ENCODE results near the gene RWDD3. TPM values are rescaled to one million over a fixed set of nuclear protein-coding genes. Genes with fewer than 3 reads are reported as not detected.

Gene RWDD3
- total RNA-seq, 1 experiment from 2014 or later = 15.3 TPM

DNA sequence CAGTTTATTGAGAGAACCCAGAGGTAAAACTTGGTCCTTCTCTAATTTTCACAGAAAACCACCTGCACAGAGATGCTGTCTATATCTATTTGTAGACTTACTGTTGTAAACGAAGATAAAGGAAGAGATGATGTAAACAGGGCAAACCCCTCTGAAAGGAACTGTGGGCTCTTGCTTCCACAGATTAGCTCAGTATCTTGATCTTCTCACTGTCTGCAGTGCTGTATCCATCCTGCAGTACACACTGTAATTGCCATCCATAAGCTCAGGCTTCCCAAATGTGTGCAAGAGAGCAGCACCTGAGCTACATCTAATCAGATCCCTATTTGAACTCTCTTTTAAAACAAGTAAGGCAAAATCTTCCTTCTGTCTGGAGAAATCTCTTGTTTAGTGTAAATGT is 16.6 kb upstream of the RWDD3 start:
- Histone ChIP-seq H3K9ac (ENCODE audit: extremely low read depth, insufficient read length, low read length) (no peak overlapping the region), H3K23ac (ENCODE audit: insufficient read length, low read depth, low read length) (no peak overlapping the region), H3K79me2 (ENCODE audit: insufficient read depth, low read length) (no peaks in the 10 kb centered on the region), H3K56ac (ENCODE audit: insufficient read length, low read depth, low read length) (no peak overlapping the region), H3K4me2 (ENCODE audit: insufficient read depth, insufficient read length, low read length) (no peak overlapping the region), H3K79me1 (ENCODE audit: insufficient read depth, low read depth, low read length, poor library complexity, severe bottlenecking) (no peaks in the 10 kb centered on the region), H3K4ac (ENCODE audit: low read depth, low read length) (no peak overlapping the region), H4K5ac (ENCODE audit: insufficient read length, low read depth, low read length) (no peak overlapping the region), H2AK5ac (ENCODE audit: insufficient read length, low read length) (no peak overlapping the region), H4K8ac (replicated peaks; ENCODE audit: insufficient read length, low read depth, low read length) (no peak overlapping the region), H2BK15ac (ENCODE audit: low read depth, low read length) (no peak overlapping the region), H2AFZ (ENCODE audit: low read length) (no peak overlapping the region), H3K27ac (ENCODE audit: insufficient read length, low read depth, low read length) (no peak overlapping the region), H4K20me1 (ENCODE audit: control insufficient read depth, insufficient read depth, insufficient read length) (no peaks in the 10 kb centered on the region), H3T11ph (ENCODE audit: low read length) (no peak overlapping the region), H4K91ac (ENCODE audit: insufficient read length, low read depth, low read length) (no peak overlapping the region), H3K27me3 (ENCODE audit: insufficient read depth, low read length) (no peaks in the 10 kb centered on the region), H3K14ac (ENCODE audit: insufficient read depth, low read length) (no peak overlapping the region), H2BK5ac (ENCODE audit: insufficient read length, low read length) (no peak overlapping the region), H3K4me1 (ENCODE audit: insufficient read depth, low read length) (no peaks in the 10 kb centered on the region), H3K9me3 (ENCODE audit: control insufficient read depth, low read depth, low read length) (peaks cover 7% of the 10 kb centered on the region), H3K23me2 (ENCODE audit: insufficient read length, low read depth, low read length, poor library complexity, severe bottlenecking) (no peaks in the 10 kb centered on the region), H3K18ac (ENCODE audit: insufficient read length, low read depth, low read length) (no peak overlapping the region), H2BK12ac (ENCODE audit: insufficient read length, low read depth, low read length) (no peak overlapping the region), H2BK120ac (ENCODE audit: low read depth, low read length, poor library complexity, severe bottlenecking) (no peak overlapping the region), H2BK20ac (ENCODE audit: low read depth, low read length, poor library complexity, severe bottlenecking) (no peak overlapping the region)
- peaks cover 2% of the 10 kb centered on the region; the same call in 1 of the 2 replicates for H3K27me3 Mint-ChIP-seq (ENCODE audit: low read depth)
- TF ChIP-seq, protein P1, sequence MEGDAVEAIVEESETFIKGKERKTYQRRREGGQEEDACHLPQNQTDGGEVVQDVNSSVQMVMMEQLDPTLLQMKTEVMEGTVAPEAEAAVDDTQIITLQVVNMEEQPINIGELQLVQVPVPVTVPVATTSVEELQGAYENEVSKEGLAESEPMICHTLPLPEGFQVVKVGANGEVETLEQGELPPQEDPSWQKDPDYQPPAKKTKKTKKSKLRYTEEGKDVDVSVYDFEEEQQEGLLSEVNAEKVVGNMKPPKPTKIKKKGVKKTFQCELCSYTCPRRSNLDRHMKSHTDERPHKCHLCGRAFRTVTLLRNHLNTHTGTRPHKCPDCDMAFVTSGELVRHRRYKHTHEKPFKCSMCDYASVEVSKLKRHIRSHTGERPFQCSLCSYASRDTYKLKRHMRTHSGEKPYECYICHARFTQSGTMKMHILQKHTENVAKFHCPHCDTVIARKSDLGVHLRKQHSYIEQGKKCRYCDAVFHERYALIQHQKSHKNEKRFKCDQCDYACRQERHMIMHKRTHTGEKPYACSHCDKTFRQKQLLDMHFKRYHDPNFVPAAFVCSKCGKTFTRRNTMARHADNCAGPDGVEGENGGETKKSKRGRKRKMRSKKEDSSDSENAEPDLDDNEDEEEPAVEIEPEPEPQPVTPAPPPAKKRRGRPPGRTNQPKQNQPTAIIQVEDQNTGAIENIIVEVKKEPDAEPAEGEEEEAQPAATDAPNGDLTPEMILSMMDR (conservative IDR thresholded peaks at IDR 0.05) = no peak
- peaks cover 0 to 7% (median 0%) of the 10 kb centered on the region in 3 experiments; a peak in 4 of 7 replicates for H3K36me3 Mint-ChIP-seq (ENCODE audit: insufficient read depth in 1 of 3, low read depth in 3 of 3)
- peaks cover 0 to 7% of the 10 kb centered on the region in 2 experiments; a peak in 2 of 4 replicates for H3K4me1 Mint-ChIP-seq
- no CpG with 5 or more reads among the region's 1 CpG for WGBS (ENCODE audit: extremely low coverage, insufficient read length, low lambda C conversion rate)
- H3K27ac Mint-ChIP-seq = no peak overlapping the region
- no peak for DNase-seq
- H3K4me3 Mint-ChIP-seq = no peak overlapping the region
- peaks cover 5 to 6% of the 10 kb centered on the region in 2 experiments; a peak in 4 of 5 replicates for H3K9me3 Mint-ChIP-seq

Measured in H9 (cell line).